OCI-LY7 (cell line): ENCODE data around the gene LHPP. TPM values are rescaled to one million over a fixed set of nuclear protein-coding genes. Genes with fewer than 3 reads are reported as not detected.

Source experiments
- BruUV-seq: library from RNA; stranded (reverse); fragments of 400-500 nt; replicated peaks from 2 replicates; lab custom pipeline; 2021; lab: Mats Ljungman, UMichigan
- CTCF ChIA-PET: fragments of 300-600 bp; sonication (Branson Sonifier 250); formaldehyde crosslinking; loops from one replicate; lab custom pipeline; 2022; ENCODE audit warnings: antibody characterized with exemption; ENCODE audit not compliant: unreplicated experiment; lab: Charles Lee
- POLR2A ChIA-PET: fragments of 300-600 bp; sonication (Branson Sonifier 250); formaldehyde crosslinking; loops from one replicate; lab custom pipeline; 2022; ENCODE audit warnings: antibody characterized with exemption; lab: Charles Lee
- DNase-seq: peaks from one replicate; pipeline ENCODE4 v3.0.0-alpha.2; 2015; ENCODE audit warnings: low spot score
- H2AFZ ChIP-seq: fragments of 200-600 bp; sonication (generic), shearing (Covaris generic); 2 replicates; pipeline ENCODE4 v1.6.1; 2014; ENCODE audit warnings: mild to moderate bottlenecking, antibody characterized with exemption, low read length, moderate library complexity
- H3K27ac ChIP-seq: fragments of 200-600 bp; sonication (generic); 2 replicates; pipeline ENCODE4 v1.5.1; 2014; ENCODE audit warnings: mixed run types, low read depth, mild to moderate bottlenecking, moderate library complexity, low read length, inconsistent platforms; ENCODE audit not compliant: poor library complexity, severe bottlenecking
- H3K36me3 ChIP-seq: fragments of 200-600 bp; sonication (generic); 2 replicates; pipeline ENCODE4 v1.6.1; 2014; ENCODE audit warnings: mild to moderate bottlenecking, antibody characterized with exemption, low read length, moderate library complexity, mixed read lengths; ENCODE audit not compliant: insufficient read depth
- H3K4me1 ChIP-seq: fragments of 200-600 bp; sonication (generic); 2 replicates; pipeline ENCODE4 v1.5.1; 2014; ENCODE audit warnings: mild to moderate bottlenecking, low read length; ENCODE audit not compliant: insufficient read depth, poor library complexity, severe bottlenecking
- H3K4me2 ChIP-seq: fragments of 200-600 bp; sonication (generic); 2 replicates; pipeline ENCODE4 v1.6.1; 2014; ENCODE audit warnings: mild to moderate bottlenecking, low read length
- H3K4me3 ChIP-seq: fragments of 200-600 bp; sonication (generic); 2 replicates; pipeline ENCODE4 v1.5.1; 2014; ENCODE audit warnings: mild to moderate bottlenecking, low read depth, low read length; ENCODE audit not compliant: poor library complexity, severe bottlenecking
- H3K79me2 ChIP-seq: fragments of 200-600 bp; sonication (generic); 2 replicates; pipeline ENCODE4 v1.6.1; 2016; ENCODE audit warnings: low read depth, mild to moderate bottlenecking, low read length, moderate library complexity, mixed read lengths; ENCODE audit not compliant: insufficient read depth
- H3K9me2 ChIP-seq: fragments of 200-600 bp; sonication (generic); 2 replicates; pipeline ENCODE4 v1.6.1; 2016; ENCODE audit warnings: mild to moderate bottlenecking, low read length, mixed read lengths; ENCODE audit not compliant: insufficient read depth
- H3K9me3 ChIP-seq: fragments of 200-600 bp; sonication (generic); 2 replicates; pipeline ENCODE4 v1.6.1; 2014; ENCODE audit warnings: mild to moderate bottlenecking, mixed run types, low read length, mixed read lengths
- H4K20me1 ChIP-seq: fragments of 200-600 bp; sonication (generic); 2 replicates; pipeline ENCODE4 v1.6.1; 2014; ENCODE audit warnings: mild to moderate bottlenecking, antibody characterized with exemption, low read length, moderate library complexity, mixed read lengths; ENCODE audit not compliant: insufficient read depth
- EZH2phosphoT487 ChIP-seq: fragments of 200-600 bp; sonication (generic); IDR thresholded peaks from 2 replicates; pipeline ENCODE4 v1.6.1; 2018; ENCODE audit warnings: low read depth, borderline replicate concordance, mild to moderate bottlenecking, mixed run types, antibody characterized with exemption, low read length, moderate library complexity, mixed read lengths
- intact Hi-C: fragments of 100-400 bp; cut with micrococcal nuclease; formaldehyde crosslinking; loops from one replicate; pipeline ENCODE4 v1.10.0; 2022; ENCODE audit not compliant: unreplicated experiment
- total RNA-seq, 2 experiments: library from RNA; depleted of rRNA in 1 of 2; stranded (reverse); fragments of >200 nt in 1 of 2; shearing (Covaris generic) in 1 of 2; gene quantifications; 2 replicates each; pipeline ENCODE4 v1.2.3, GENCODE V29; 2014 to 2022
- TF ChIP-seq, protein P1 (sequence below): fragments of 200-600 bp; sonication (generic); conservative IDR thresholded peaks from 2 replicates; pipeline ENCODE4 v1.5.1; 2014; ENCODE audit warnings: mild to moderate bottlenecking, antibody characterized with exemption, low read length, moderate library complexity, mixed read lengths

LHPP gene
- total RNA-seq, 2 experiments from 2014 or later, result 30.3 to 65.2 TPM

DNA sequence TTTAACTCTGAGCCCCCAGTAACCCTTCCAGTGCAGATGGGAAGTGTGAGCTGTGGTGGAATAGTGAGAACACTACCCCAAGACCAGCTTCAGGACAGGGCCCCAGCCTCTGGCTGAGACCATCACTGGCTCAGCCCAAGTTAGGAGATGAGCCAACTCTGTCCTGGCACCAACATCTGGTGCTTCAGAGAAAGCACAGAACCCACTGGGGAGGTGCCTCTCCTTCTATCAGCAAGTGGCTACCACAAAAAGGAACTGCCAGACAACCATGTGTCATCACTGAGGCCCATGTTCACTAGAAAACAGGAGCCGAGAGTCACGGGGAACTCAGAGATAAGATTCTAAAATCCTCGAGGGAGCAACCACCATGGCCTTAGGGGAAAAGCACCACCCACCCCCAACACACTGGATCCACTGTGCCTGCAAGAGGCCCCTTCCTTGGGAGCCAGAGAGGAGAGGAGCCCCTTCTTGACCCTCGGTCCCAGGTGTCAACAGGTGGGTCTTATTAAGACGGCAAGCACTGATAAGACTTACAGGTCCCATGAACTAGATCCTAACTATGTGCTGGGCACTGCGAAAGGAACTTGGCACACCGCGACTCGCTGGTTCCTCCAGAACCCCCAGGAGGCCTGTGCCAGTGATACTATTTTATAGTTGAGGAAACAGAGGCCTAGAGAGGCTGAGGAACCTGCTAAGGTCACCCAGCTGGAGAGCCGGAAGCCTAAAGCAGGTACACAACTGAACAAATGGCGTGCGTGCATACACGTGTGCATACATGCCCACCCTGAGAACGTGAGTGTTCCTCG lies 179.9 kb downstream of the LHPP start:
- intact Hi-C loops, result no loop called here
- no peak overlapping the region for H3K27ac ChIP-seq
- no peak overlapping the region for H3K4me3 ChIP-seq
- TF ChIP-seq, protein P1, sequence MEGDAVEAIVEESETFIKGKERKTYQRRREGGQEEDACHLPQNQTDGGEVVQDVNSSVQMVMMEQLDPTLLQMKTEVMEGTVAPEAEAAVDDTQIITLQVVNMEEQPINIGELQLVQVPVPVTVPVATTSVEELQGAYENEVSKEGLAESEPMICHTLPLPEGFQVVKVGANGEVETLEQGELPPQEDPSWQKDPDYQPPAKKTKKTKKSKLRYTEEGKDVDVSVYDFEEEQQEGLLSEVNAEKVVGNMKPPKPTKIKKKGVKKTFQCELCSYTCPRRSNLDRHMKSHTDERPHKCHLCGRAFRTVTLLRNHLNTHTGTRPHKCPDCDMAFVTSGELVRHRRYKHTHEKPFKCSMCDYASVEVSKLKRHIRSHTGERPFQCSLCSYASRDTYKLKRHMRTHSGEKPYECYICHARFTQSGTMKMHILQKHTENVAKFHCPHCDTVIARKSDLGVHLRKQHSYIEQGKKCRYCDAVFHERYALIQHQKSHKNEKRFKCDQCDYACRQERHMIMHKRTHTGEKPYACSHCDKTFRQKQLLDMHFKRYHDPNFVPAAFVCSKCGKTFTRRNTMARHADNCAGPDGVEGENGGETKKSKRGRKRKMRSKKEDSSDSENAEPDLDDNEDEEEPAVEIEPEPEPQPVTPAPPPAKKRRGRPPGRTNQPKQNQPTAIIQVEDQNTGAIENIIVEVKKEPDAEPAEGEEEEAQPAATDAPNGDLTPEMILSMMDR, result no peak
- TF ChIP-seq EZH2phosphoT487, result no peak
- H3K9me3 ChIP-seq, result no peaks in the 10 kb centered on the region
- POLR2A ChIA-PET, result no interaction called here
- no TSS peak for BruUV-seq
- DNase-seq, result no peak
- no peaks in the 10 kb centered on the region for H3K9me2 ChIP-seq
- CTCF ChIA-PET, result no interaction called here
- H3K4me2 ChIP-seq, result no peak overlapping the region
- peaks cover 6% of the 10 kb centered on the region; the same call in 1 of the 2 replicates for H3K79me2 ChIP-seq
- no peak overlapping the region for H2AFZ ChIP-seq
- H3K36me3 ChIP-seq, result peaks cover 26% of the 10 kb centered on the region; the same call in 1 of the 2 replicates
- H4K20me1 ChIP-seq, result no peaks in the 10 kb centered on the region
- H3K4me1 ChIP-seq, result peaks cover 16% of the 10 kb centered on the region

DNA sequence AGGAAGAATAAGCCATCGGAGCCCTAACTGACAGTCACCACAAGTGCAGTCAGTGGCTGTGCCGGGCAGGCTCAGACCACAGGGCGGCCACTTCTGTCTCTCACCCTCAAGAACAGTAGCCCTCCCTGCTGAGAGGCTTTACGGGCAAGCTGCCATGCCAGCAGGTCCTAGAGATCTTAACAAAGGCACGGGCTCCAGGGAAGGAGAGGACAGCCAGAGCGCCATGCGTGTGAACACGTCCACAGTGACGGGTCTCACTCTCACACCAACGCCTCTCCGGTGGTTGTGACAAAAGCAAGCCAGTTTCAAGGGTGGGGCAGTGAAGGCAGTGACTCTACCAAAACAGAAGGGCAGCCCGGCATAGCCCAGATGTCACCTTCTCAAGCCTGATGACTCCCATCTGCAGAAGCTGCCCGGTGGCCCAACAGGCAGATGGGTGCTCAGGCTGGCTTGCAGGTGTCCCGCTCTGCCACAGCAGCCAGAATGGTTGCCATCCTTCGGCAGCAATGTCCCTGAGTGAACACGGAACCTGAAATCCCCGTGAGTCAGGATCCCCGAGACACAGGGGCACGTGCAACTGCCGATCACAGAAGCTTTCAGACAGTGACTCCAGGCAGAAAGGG lies 180.6 kb downstream of the LHPP start:
- H3K9me2 ChIP-seq, result no peaks in the 10 kb centered on the region
- H3K27ac ChIP-seq, result no peak overlapping the region
- H3K79me2 ChIP-seq, result peaks cover 13% of the 10 kb centered on the region; the same call in 1 of the 2 replicates
- TF ChIP-seq EZH2phosphoT487, result no peak
- TF ChIP-seq, protein P1, result no peak
- peaks cover 33% of the 10 kb centered on the region; the same call in 1 of the 2 replicates for H3K36me3 ChIP-seq
- no TSS peak for BruUV-seq
- CTCF ChIA-PET, result no interaction called here
- intact Hi-C loops, result no loop called here
- POLR2A ChIA-PET, result no interaction called here
- no peak for DNase-seq
- H3K4me1 ChIP-seq, result peaks cover 9% of the 10 kb centered on the region
- H2AFZ ChIP-seq, result no peak overlapping the region
- no peaks in the 10 kb centered on the region for H3K9me3 ChIP-seq
- no peak overlapping the region for H3K4me3 ChIP-seq
- H3K4me2 ChIP-seq, result no peak overlapping the region
- H4K20me1 ChIP-seq, result no peaks in the 10 kb centered on the region
